ENCODE data around the gene VCAM1. TPM values are rescaled to one million over a fixed set of nuclear protein-coding genes. Genes with fewer than 3 reads are reported as not detected.

Gene VCAM1
- total RNA-seq, 1 experiment from 2014 or later = not detected

DNA sequence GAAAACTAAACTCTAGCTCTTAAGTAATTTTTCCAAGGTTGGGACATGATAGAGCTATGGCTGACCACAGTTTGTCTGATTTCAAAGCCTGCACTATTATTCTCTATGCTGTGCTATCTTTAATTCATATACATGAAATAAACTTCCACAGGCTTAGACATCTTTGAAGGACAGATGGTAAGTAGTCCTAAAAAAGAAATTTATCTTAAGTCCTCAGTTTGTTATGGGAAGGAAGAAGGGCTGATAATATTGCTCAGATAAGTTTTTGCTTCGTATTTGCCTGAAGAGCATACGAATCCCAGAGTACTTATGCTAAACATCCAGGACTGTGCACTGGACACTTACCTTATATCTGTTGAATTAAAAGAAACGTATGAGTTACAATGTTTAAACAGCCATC lies 39.6 kb downstream of the VCAM1 start:
- Histone ChIP-seq H3K27ac (ENCODE audit: low read length) (no peak overlapping the region), H4K20me1 (ENCODE audit: low read length) (no peaks in the 10 kb centered on the region), H3K79me2 (ENCODE audit: low read length) (no peaks in the 10 kb centered on the region), H3F3A (ENCODE audit: low read length, unreplicated experiment) (no peaks in the 10 kb centered on the region), H3K4me1 (ENCODE audit: insufficient read depth, low read length) (no peaks in the 10 kb centered on the region; the same call in 1 of the 2 replicates), H3K4me2 (ENCODE audit: low read length) (no peak overlapping the region), H3K9me3 (ENCODE audit: low read length) (no peaks in the 10 kb centered on the region), H3K9me2 (replicated peaks; ENCODE audit: low read length) (no peaks in the 10 kb centered on the region), H2AFZ (ENCODE audit: low read length) (no peak overlapping the region), H3K36me3 (ENCODE audit: low read depth, low read length) (no peaks in the 10 kb centered on the region), H3K4me3 (ENCODE audit: low read length) (no peak overlapping the region), H3K27me3 (ENCODE audit: low read length) (no peaks in the 10 kb centered on the region), H3K9ac (ENCODE audit: low read length) (no peak overlapping the region)
- intact Hi-C loops (cut with micrococcal nuclease) = no loop called here
- no TSS peak for BruUV-seq (replicated peaks)
- CTCF ChIA-PET = no interaction called here
- DNase-seq (no peak), ATAC-seq (no peak)
- POLR2A ChIA-PET (ENCODE audit: unreplicated experiment) = no interaction called here
- no peak for TF ChIP-seq EZH2 (IDR thresholded peaks at IDR 0.05; ENCODE audit: low read length, unreplicated experiment)
- TF ChIP-seq, protein P1, sequence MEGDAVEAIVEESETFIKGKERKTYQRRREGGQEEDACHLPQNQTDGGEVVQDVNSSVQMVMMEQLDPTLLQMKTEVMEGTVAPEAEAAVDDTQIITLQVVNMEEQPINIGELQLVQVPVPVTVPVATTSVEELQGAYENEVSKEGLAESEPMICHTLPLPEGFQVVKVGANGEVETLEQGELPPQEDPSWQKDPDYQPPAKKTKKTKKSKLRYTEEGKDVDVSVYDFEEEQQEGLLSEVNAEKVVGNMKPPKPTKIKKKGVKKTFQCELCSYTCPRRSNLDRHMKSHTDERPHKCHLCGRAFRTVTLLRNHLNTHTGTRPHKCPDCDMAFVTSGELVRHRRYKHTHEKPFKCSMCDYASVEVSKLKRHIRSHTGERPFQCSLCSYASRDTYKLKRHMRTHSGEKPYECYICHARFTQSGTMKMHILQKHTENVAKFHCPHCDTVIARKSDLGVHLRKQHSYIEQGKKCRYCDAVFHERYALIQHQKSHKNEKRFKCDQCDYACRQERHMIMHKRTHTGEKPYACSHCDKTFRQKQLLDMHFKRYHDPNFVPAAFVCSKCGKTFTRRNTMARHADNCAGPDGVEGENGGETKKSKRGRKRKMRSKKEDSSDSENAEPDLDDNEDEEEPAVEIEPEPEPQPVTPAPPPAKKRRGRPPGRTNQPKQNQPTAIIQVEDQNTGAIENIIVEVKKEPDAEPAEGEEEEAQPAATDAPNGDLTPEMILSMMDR (conservative IDR thresholded peaks at IDR 0.05; ENCODE audit: low read depth, low read length) = no peak

DNA sequence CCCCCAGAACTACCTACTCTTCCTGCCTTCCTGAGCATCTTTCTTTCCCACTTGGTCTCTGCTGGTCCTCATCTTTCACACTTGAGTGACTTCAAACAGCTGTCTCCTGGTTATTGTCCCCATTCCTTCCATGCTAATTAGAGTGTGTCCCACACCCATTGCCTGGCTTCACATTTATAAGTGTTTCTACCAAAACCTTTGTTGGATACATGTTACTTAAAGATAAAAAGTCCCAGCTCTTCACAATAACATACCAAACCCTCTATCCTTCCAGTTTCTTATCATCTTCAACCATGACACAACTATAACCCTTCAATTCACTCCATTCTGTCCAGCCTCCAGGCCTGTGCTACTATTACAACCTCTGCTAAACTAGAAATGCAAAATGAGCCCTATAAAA lies 41.0 kb downstream of the VCAM1 start:
- Histone ChIP-seq H3K9me2 (replicated peaks; ENCODE audit: low read length) (no peaks in the 10 kb centered on the region), H3K79me2 (ENCODE audit: low read length) (no peaks in the 10 kb centered on the region), H2AFZ (ENCODE audit: low read length) (no peak overlapping the region), H3F3A (ENCODE audit: low read length, unreplicated experiment) (no peaks in the 10 kb centered on the region), H3K36me3 (ENCODE audit: low read depth, low read length) (no peaks in the 10 kb centered on the region), H3K9ac (ENCODE audit: low read length) (no peak overlapping the region), H3K27ac (ENCODE audit: low read length) (no peak overlapping the region), H3K4me1 (ENCODE audit: insufficient read depth, low read length) (no peaks in the 10 kb centered on the region; the same call in 1 of the 2 replicates), H3K27me3 (ENCODE audit: low read length) (no peaks in the 10 kb centered on the region), H3K4me2 (ENCODE audit: low read length) (no peak overlapping the region), H3K4me3 (ENCODE audit: low read length) (no peak overlapping the region), H4K20me1 (ENCODE audit: low read length) (no peaks in the 10 kb centered on the region), H3K9me3 (ENCODE audit: low read length) (no peaks in the 10 kb centered on the region)
- TF ChIP-seq, protein P1 (conservative IDR thresholded peaks at IDR 0.05; ENCODE audit: low read depth, low read length) = no peak
- TF ChIP-seq EZH2 (IDR thresholded peaks at IDR 0.05; ENCODE audit: low read length, unreplicated experiment) (no peak), EZH2phosphoT487 (IDR thresholded peaks at IDR 0.05; ENCODE audit: borderline replicate concordance, low read length) (no peak)
- no peak for ATAC-seq
- ChIA-PET CTCF (no interaction called here), POLR2A (ENCODE audit: unreplicated experiment) (no interaction called here)
- intact Hi-C loops (cut with micrococcal nuclease) = no loop called here
- DNase-seq = no peak
- BruUV-seq (replicated peaks) = no TSS peak

DNA sequence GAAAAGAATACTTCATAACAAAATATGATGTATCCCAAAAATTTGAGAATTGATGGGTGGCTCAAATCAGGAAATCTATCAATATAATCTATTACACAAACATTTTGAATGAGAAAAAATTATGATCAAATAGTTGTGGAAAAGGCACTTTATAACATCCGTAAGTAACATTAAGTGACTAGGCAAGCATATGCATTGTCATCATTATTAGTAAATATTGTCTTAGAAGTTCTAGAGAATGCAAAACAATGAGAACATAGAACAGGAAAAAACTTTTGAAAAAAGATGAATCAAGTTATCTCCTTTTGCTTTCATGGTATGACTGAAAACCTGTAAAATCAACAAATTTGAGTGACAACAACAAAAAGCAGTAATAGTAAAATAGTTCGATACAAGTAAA lies 42.9 kb downstream of the VCAM1 start:
- no peak overlapping the region for H2AFZ ChIP-seq (ENCODE audit: low read length)
- ChIA-PET CTCF (no interaction called here), POLR2A (ENCODE audit: unreplicated experiment) (no interaction called here)
- H3K4me1 ChIP-seq (ENCODE audit: insufficient read depth, low read length) = peaks cover 10% of the 10 kb centered on the region; the same call in 1 of the 2 replicates
- DNase-seq (no peak), ATAC-seq (no peak)
- no peaks in the 10 kb centered on the region for H3K36me3 ChIP-seq (ENCODE audit: low read depth, low read length)
- intact Hi-C loops (cut with micrococcal nuclease) = no loop called here
- TF ChIP-seq, protein P1 (conservative IDR thresholded peaks at IDR 0.05; ENCODE audit: low read depth, low read length) = no peak
- no peak for TF ChIP-seq EZH2 (IDR thresholded peaks at IDR 0.05; ENCODE audit: low read length, unreplicated experiment)
- no peak for TF ChIP-seq EZH2phosphoT487 (IDR thresholded peaks at IDR 0.05; ENCODE audit: borderline replicate concordance, low read length)
- no peak overlapping the region for H3K4me2 ChIP-seq (ENCODE audit: low read length)
- no peak overlapping the region for H3K9ac ChIP-seq (ENCODE audit: low read length)
- no peaks in the 10 kb centered on the region for H3K9me3 ChIP-seq (ENCODE audit: low read length)
- no peaks in the 10 kb centered on the region for H3K9me2 ChIP-seq (replicated peaks; ENCODE audit: low read length)
- no peaks in the 10 kb centered on the region for H4K20me1 ChIP-seq (ENCODE audit: low read length)
- no peaks in the 10 kb centered on the region for H3K79me2 ChIP-seq (ENCODE audit: low read length)
- H3F3A ChIP-seq (ENCODE audit: low read length, unreplicated experiment) = no peaks in the 10 kb centered on the region
- H3K27me3 ChIP-seq (ENCODE audit: low read length) = no peaks in the 10 kb centered on the region
- no TSS peak for BruUV-seq (replicated peaks)
- no peak overlapping the region for H3K4me3 ChIP-seq (ENCODE audit: low read length)
- H3K27ac ChIP-seq (ENCODE audit: low read length) = no peak overlapping the region
